ENCODE measurements around the gene POLR2J2. TPM values are rescaled to one million over a fixed set of nuclear protein-coding genes. Genes with fewer than 3 reads are reported as not detected.

Gene POLR2J2
- 10 to 100 TPM; 12.5 to 13.4 TPM for total RNA-seq

GRCh38 chr7:102671166-102671955 is at the start of gene POLR2J2:
Gene POLR2J2 (minus strand): TSS chr7:102671663. CDS start chr7:102671601, 62 bp downstream.

GRCh38 chr7:102649924-102650323 is 21.5 kb downstream of the POLR2J2 start, which contains the start of gene SPDYE2B:
Gene SPDYE2B (plus strand): TSS chr7:102650319. CDS start chr7:102652349, 2,030 bp downstream.

GRCh38 chr7:102642691-102643090 is 28.8 kb downstream of the POLR2J2 start, which contains the start of gene UPK3BL1:
Gene UPK3BL1 (minus strand): TSS chr7:102642791. CDS start chr7:102642741, 50 bp downstream.

GRCh38 chr7:102616507-102617125 is 54.8 kb downstream of the POLR2J2 start, which contains the start of gene RASA4:
Gene RASA4 (minus strand): TSS chr7:102616756. CDS start chr7:102616689, 67 bp downstream.

Other genes starting within 250 kb of the POLR2J2 start
- 10 to 100 TPM; 66.4 to 68.0 TPM for gene ORAI2, start 238.1 kb downstream of the POLR2J2 start, total RNA-seq
- 10 to 100 TPM; 11.5 to 12.1 TPM for gene ALKBH4, start 206.8 kb downstream of the POLR2J2 start, total RNA-seq
- gene LRWD1, start 206.7 kb downstream of the POLR2J2 start, total RNA-seq = 10 to 100 TPM; 15.8 TPM
- 10 to 100 TPM; 41.6 to 45.4 TPM for gene POLR2J, start 192.7 kb downstream of the POLR2J2 start, total RNA-seq
- gene RASA4B, start 153.9 kb downstream of the POLR2J2 start, total RNA-seq = 10 to 100 TPM; 14.1 TPM
- gene UPK3BL2, start 128.0 kb downstream of the POLR2J2 start, total RNA-seq = 10 to 100 TPM; 15.7 to 15.9 TPM
- under 1 TPM; 0.15 to 0.19 TPM for gene SPDYE2, start 120.4 kb downstream of the POLR2J2 start, total RNA-seq
- 10 to 100 TPM; 33.3 to 37.4 TPM for gene POLR2J3, start 99.1 kb downstream of the POLR2J2 start, total RNA-seq
- gene RASA4, start 54.9 kb downstream of the POLR2J2 start, total RNA-seq = 10 to 100 TPM; 36.1 to 37.2 TPM
- gene UPK3BL1, start 28.9 kb downstream of the POLR2J2 start, total RNA-seq = 10 to 100 TPM; 16.3 to 19.0 TPM
- gene SPDYE2B, start 21.3 kb downstream of the POLR2J2 start, total RNA-seq = not detected
- 1 to 10 TPM; 6.5 to 8.5 TPM for gene FAM185A, start 77.3 kb upstream of the POLR2J2 start, total RNA-seq
- gene LRRC17, start 241.3 kb upstream of the POLR2J2 start, total RNA-seq = under 1 TPM in 1 of 2 experiments, not detected in 1; 0.17 TPM